Measurements from ENCODE around the gene RASIP1.

- TF ChIP-seq POLR2A (IDR thresholded peaks at IDR 0.05; ENCODE audit: low read depth, low read length) (no peak), POLR2AphosphoS5 (IDR thresholded peaks at IDR 0.05; ENCODE audit: low read depth, low read length) (no peak), TAF1 (IDR thresholded peaks at IDR 0.05; ENCODE audit: borderline replicate concordance, low read depth, low read length) (no peak)
Measured at GRCh38 chr19:48713041-48713863, 27.2 kb downstream of the RASIP1 start.

All from GM12892 (cell line).